CD4-positive, CD25-positive, alpha-beta regulatory T cell (primary cell): ENCODE results near the gene KLHL2. TPM values are rescaled to one million over a fixed set of nuclear protein-coding genes. Genes with fewer than 3 reads are reported as not detected.
"Not testable (repeated sequence)": the region's sequence is repeated elsewhere in the genome, so short reads cannot be mapped to it uniquely, and the experiment has no call there.

Experiments used
- ATAC-seq, 2 donors: fragments of 150-1000 bp; cut with Tn5 transposase; one replicate each; pipeline ENCODE4 v1.10.0; 2021; ENCODE audit warnings: low read depth in 2 of 2, moderate number of reproducible peaks in 2 of 2, moderate library complexity in 1 of 2
- DNase-seq, 3 donors: peaks; one replicate each; pipeline versions ENCODE4 v3.0.0 to v3.0.0-alpha.2; 2012 to 2022; ENCODE audit warnings: mixed read lengths in 1 of 3
- H3K27ac ChIP-seq: one replicate; pipeline ENCODE4 v1.7.0; 2013; ENCODE audit warnings: mild to moderate bottlenecking, low read length; ENCODE audit not compliant: insufficient read depth, poor library complexity, severe bottlenecking
- H3K27me3 ChIP-seq: one replicate; pipeline ENCODE4 v1.7.0; 2013; ENCODE audit warnings: low read length; ENCODE audit not compliant: control insufficient read depth, insufficient read depth
- H3K36me3 ChIP-seq: one replicate; pipeline ENCODE4 v1.7.0; 2013; ENCODE audit warnings: mild to moderate bottlenecking, low read length, moderate library complexity; ENCODE audit not compliant: control insufficient read depth, insufficient read depth
- H3K4me1 ChIP-seq: 2 replicates; pipeline ENCODE4 v1.7.0; 2013; ENCODE audit warnings: mild to moderate bottlenecking, low read length; ENCODE audit not compliant: insufficient read depth, control insufficient read depth, poor library complexity, severe bottlenecking
- H3K4me3 ChIP-seq: one replicate; pipeline ENCODE4 v1.7.0; 2013; ENCODE audit warnings: low read depth, mild to moderate bottlenecking, low read length, moderate library complexity
- H3K9me3 ChIP-seq, 2 experiments: 1 replicate in 1 of 2; 2 replicates in 1 of 2; pipeline ENCODE4 v1.7.0; 2013; ENCODE audit warnings: low read length in 2 of 2, mild to moderate bottlenecking in 1 of 2, moderate library complexity in 1 of 2; ENCODE audit not compliant: control insufficient read depth in 2 of 2
- H3K27ac Mint-ChIP-seq, 3 donors: one replicate each; pipeline ENCODE4 v1.8.0; 2020 to 2022; ENCODE audit warnings: mild to moderate bottlenecking in 3 of 3, mixed read lengths in 3 of 3, moderate library complexity in 2 of 3
- H3K27me3 Mint-ChIP-seq: one replicate; pipeline ENCODE4 v1.8.0; 2022; ENCODE audit warnings: mild to moderate bottlenecking, mixed read lengths
- H3K36me3 Mint-ChIP-seq: one replicate; pipeline ENCODE4 v1.8.0; 2020; ENCODE audit warnings: mixed read lengths
- H3K4me1 Mint-ChIP-seq, 4 donors: one replicate each; pipeline ENCODE4 v1.8.0; 2020 to 2022; ENCODE audit warnings: mixed read lengths in 4 of 4, mild to moderate bottlenecking in 1 of 4
- H3K4me3 Mint-ChIP-seq, 4 donors: one replicate each; pipeline ENCODE4 v1.8.0; 2020 to 2022; ENCODE audit warnings: mild to moderate bottlenecking in 4 of 4, mixed read lengths in 4 of 4, moderate library complexity in 3 of 4
- H3K9me3 Mint-ChIP-seq, 7 donors: one replicate each; pipeline ENCODE4 v1.8.0; 2020 to 2022; ENCODE audit warnings: mixed read lengths in 7 of 7, mild to moderate bottlenecking in 3 of 7, moderate library complexity in 2 of 7
- polyA plus RNA-seq, 4 donors: library from polyadenylated mRNA; unstranded; fragments of 300-500 nt; fragmentation: Illumina TruSeq; gene quantifications; one replicate each; pipeline ENCODE4 v1.2.3, GENCODE V29; 2021
- total RNA-seq: library from RNA; stranded (reverse); gene quantifications from one replicate; pipeline ENCODE4 v1.2.3, GENCODE V29; 2022

Gene KLHL2
- total and polyA plus RNA-seq, 5 donors from 2014 or later, result 7.1 to 31.2 (median 10.2) TPM

- Histone ChIP-seq H3K9me3 (no peaks in the 10 kb centered on the region), H3K27ac (peak overlapping the region; percentile 1), H3K36me3 (peaks cover 9% of the 10 kb centered on the region), H3K27me3 (no peaks in the 10 kb centered on the region), H3K4me3 (peak overlapping the region; percentile 62), H3K4me1 (peaks cover 8% of the 10 kb centered on the region)
- no peaks in the 10 kb centered on the region for H3K27me3 Mint-ChIP-seq
- DNase-seq (no peak), ATAC-seq (peak in 1 of 2 donors; percentile 34)
- H3K27ac Mint-ChIP-seq, result peak overlapping the region; percentile 80 to 82 (median 80)
- H3K4me1 Mint-ChIP-seq, result peaks cover 29 to 51% (median 39%) of the 10 kb centered on the region in 4 donors
- H3K36me3 Mint-ChIP-seq, result peaks cover 34% of the 10 kb centered on the region
- peaks cover 0 to 1% (median 0%) of the 10 kb centered on the region in 7 donors for H3K9me3 Mint-ChIP-seq
- peak overlapping the region in 3 of 4 donors; percentile 22 to 57 (median 53) for H3K4me3 Mint-ChIP-seq
Observed at GRCh38 chr4:165222651-165222994, 15.3 kb downstream of the KLHL2 start.

DNA sequence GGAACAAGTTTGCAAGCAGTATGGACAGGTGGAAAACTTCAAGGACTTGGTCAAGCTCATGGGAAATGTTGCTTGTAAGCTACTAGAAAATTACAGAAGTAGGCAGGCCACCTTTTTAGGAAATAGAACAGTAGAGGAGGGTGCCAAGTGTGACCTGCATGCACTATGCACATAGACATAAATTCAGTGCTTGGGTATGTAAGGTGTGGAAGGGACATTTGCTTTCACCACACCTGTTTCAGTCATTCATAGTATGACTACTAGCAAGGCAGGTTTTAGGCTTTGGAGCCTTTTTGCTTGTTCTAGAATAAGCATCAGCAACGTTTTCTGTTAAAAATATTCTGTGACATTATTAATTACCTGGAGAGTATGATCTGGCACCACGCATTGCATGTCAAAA lies 20.0 kb downstream of the KLHL2 start:
- H3K27ac Mint-ChIP-seq, ATAC-seq: not testable (repeated sequence)
- H3K36me3 ChIP-seq, result peaks cover 12% of the 10 kb centered on the region

DNA sequence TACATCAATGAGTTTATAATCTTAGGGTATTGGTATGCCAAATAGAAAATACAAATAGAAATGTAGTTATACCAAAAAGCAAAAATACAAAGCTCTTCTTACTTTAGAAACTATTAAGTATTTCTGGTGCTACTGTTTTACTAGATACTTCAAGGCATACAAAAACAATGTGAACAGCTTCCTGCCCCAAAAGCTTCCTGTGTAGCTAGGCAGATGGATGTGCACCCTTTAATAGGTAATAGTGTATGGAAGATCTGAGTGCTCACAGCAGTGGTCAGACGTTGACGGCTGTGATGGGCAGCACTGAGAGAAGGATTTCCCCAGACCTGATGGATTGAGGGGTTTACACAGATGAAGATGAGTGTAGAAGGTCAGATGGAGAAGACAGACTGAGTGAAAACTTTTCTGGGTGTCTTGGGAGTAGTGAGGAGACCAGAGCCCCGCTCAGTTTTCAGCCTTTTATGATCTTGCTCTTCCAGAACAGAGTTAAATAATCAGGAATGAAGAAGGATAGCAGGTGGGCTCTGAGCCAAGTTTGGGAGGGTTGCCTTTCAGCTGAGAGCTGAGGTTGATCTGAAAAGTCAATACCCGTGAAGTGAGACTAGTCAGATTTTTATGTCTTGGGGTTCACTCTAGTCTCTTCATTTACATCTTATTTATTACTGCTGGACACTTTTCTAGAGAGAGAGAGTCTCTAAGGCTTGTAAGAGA lies 22.3 kb downstream of the KLHL2 start:
- H3K27me3 ChIP-seq, H3K4me1 ChIP-seq, H3K4me3 ChIP-seq, H3K27ac ChIP-seq, H3K9me3 ChIP-seq, H3K9me3 Mint-ChIP-seq, H3K27me3 Mint-ChIP-seq: not testable (repeated sequence)
- H3K36me3 Mint-ChIP-seq, result peaks cover 29% of the 10 kb centered on the region
- H3K4me1 Mint-ChIP-seq, result peaks cover 18 to 52% (median 33%) of the 10 kb centered on the region in 4 donors
- peak overlapping the region in 3 of 4 donors; percentile 11 to 89 (median 25) for H3K4me3 Mint-ChIP-seq
- peaks cover 12% of the 10 kb centered on the region for H3K36me3 ChIP-seq
- H3K27ac Mint-ChIP-seq, result peak overlapping the region; percentile 82 to 93 (median 91)
- ATAC-seq (peak in 1 of 2 donors; percentile 60), DNase-seq (peak in 1 of 3 donors; percentile 57)

More for the DNA sequence above, 20.0 kb downstream of the KLHL2 start:
- not testable (repeated sequence) for H3K9me3 ChIP-seq, H3K27ac ChIP-seq, DNase-seq, H3K4me3 Mint-ChIP-seq, H3K9me3 Mint-ChIP-seq, H3K4me3 ChIP-seq, H3K27me3 Mint-ChIP-seq, H3K4me1 ChIP-seq, H3K27me3 ChIP-seq
- Mint-ChIP-seq H3K36me3 (peaks cover 40% of the 10 kb centered on the region), H3K4me1 (peaks cover 27 to 52% (median 39%) of the 10 kb centered on the region in 4 donors)

- H3K27me3 ChIP-seq, H3K36me3 ChIP-seq, H3K27ac ChIP-seq, H3K4me1 ChIP-seq, H3K9me3 ChIP-seq, H3K27me3 Mint-ChIP-seq, H3K9me3 Mint-ChIP-seq: not testable (repeated sequence)
- Mint-ChIP-seq H3K4me1 (peaks cover 18 to 54% (median 31%) of the 10 kb centered on the region in 4 donors), H3K36me3 (peaks cover 32% of the 10 kb centered on the region), H3K27ac (peak overlapping the region in 1 of 3 donors; percentile 95), H3K4me3 (peak overlapping the region in 1 of 4 donors; percentile 58)
- DNase-seq (peak in 1 of 3 donors; percentile 83), ATAC-seq (peak; percentile 88 to 89)
- peak overlapping the region; percentile 32 for H3K4me3 ChIP-seq
Observed at GRCh38 chr4:165232623-165233433, 25.5 kb downstream of the KLHL2 start.

- Histone ChIP-seq H3K4me3 (no peak overlapping the region), H3K9me3 (no peaks in the 10 kb centered on the region), H3K27ac (no peak overlapping the region), H3K4me1 (peaks cover 2% of the 10 kb centered on the region), H3K36me3 (peaks cover 5% of the 10 kb centered on the region), H3K27me3 (no peaks in the 10 kb centered on the region)
- ATAC-seq, result no peak
- H3K9me3 Mint-ChIP-seq, result no peaks in the 10 kb centered on the region
- no peaks in the 10 kb centered on the region for H3K27me3 Mint-ChIP-seq
- no peak overlapping the region for H3K27ac Mint-ChIP-seq
- H3K36me3 Mint-ChIP-seq, result peaks cover 37% of the 10 kb centered on the region
- H3K4me1 Mint-ChIP-seq, result peaks cover 11 to 43% (median 30%) of the 10 kb centered on the region in 4 donors
- no peak overlapping the region for H3K4me3 Mint-ChIP-seq
- no peak for DNase-seq
Observed at GRCh38 chr4:165234766-165235165, 27.4 kb downstream of the KLHL2 start.

DNA sequence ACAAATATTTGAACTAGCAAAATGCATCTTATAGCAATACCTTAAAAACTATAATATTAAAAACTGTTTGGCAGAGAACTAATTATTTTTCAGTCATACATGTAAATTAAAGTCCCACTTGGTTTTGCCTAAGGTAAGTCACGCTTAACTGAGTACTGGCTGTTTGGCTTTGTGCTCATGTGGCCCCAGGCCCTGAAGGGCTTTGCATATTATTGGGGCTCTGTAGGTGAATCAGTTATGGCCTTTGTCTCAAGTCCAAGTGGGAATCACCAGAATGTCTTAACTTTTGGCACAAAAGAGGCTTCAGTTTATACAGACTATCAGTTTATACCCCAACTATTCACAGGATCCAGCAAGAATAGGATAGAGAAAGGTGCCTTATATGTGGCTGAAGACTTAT lies 29.5 kb downstream of the KLHL2 start:
- not testable (repeated sequence) for H3K4me3 ChIP-seq, H3K27ac Mint-ChIP-seq, ATAC-seq, H3K36me3 ChIP-seq, H3K27me3 Mint-ChIP-seq, H3K9me3 ChIP-seq, H3K4me3 Mint-ChIP-seq, H3K27me3 ChIP-seq, H3K4me1 ChIP-seq, DNase-seq, H3K9me3 Mint-ChIP-seq, H3K27ac ChIP-seq
- Mint-ChIP-seq H3K36me3 (peaks cover 41% of the 10 kb centered on the region), H3K4me1 (peaks cover 4 to 42% (median 29%) of the 10 kb centered on the region in 4 donors)

DNA sequence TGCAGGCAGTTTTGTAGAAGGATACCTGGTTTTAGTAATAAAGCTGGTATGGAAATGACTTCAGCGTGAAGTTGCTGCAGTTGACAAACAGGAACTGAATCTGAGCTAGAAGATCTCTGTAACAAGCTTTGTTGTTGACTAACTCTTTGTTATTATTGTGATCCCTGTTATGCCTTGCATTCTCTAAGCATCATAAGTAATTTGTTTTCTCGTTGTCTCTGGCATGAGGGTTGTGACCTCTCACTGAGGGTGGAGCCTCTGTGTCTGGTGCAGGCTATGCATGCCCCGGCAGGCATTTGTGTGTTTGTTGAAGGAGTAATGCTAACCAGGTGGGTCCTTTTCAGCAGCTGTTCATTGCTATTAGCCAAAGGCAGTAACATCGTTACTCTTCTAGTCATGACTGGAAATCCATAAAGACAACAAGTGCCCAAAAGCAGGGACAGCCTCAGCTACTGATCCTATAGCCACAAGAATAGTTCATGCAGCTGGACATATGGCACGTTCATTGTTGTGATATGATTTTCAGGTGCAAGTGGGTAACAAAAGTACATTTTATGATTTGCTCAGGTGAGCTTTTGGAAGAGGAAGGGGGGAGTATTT lies 30.8 kb downstream of the KLHL2 start:
- H3K4me1 ChIP-seq, H3K27me3 ChIP-seq, H3K27me3 Mint-ChIP-seq, H3K9me3 ChIP-seq, H3K9me3 Mint-ChIP-seq, H3K4me3 ChIP-seq, ATAC-seq, H3K36me3 ChIP-seq, H3K27ac ChIP-seq, H3K4me3 Mint-ChIP-seq: not testable (repeated sequence)
- DNase-seq, result peak in 1 of 3 donors; percentile 23
- Mint-ChIP-seq H3K27ac (peak overlapping the region in 2 of 3 donors; percentile 38 to 79), H3K4me1 (peaks cover 4 to 37% (median 25%) of the 10 kb centered on the region in 4 donors), H3K36me3 (peaks cover 42% of the 10 kb centered on the region)
